Tibial nerve (tissue), 4 donors: ENCODE measurements around the gene RIMOC1. TPM values are rescaled to one million over a fixed set of nuclear protein-coding genes. Genes with fewer than 3 reads are reported as not detected.

Source experiments
- DNase-seq, 2 donors: peaks; one replicate each; pipeline ENCODE4 v3.0.0-alpha.2; 2019; ENCODE audit warnings: low spot score in 2 of 2
- H3K27ac ChIP-seq, 4 donors: fragments of 200-600 bp; sonication (generic) in 3 of 4; one replicate each; pipeline ENCODE4 v1.5.1; 2017 to 2019; ENCODE audit warnings: mild to moderate bottlenecking in 1 of 4
- H3K27me3 ChIP-seq, 2 donors: fragments of 200-600 bp; sonication (generic) in 1 of 2; one replicate each; pipeline versions ENCODE4 v1.5.1 to v1.6.0; 2017 to 2019
- H3K36me3 ChIP-seq, 3 donors: fragments of 200-600 bp; sonication (generic); one replicate each; pipeline ENCODE4 v1.5.1; 2018 to 2019
- H3K4me1 ChIP-seq, 4 donors: fragments of 200-600 bp; sonication (generic) in 3 of 4; one replicate each; pipeline ENCODE4 v1.5.1; 2017 to 2019
- H3K4me3 ChIP-seq, 4 donors: fragments of 200-600 bp; sonication (generic) in 3 of 4; one replicate each; pipeline ENCODE4 v1.5.1; 2017 to 2019; ENCODE audit warnings: mild to moderate bottlenecking in 1 of 4, moderate library complexity in 1 of 4
- H3K9me3 ChIP-seq, 4 donors: fragments of 200-600 bp; sonication (generic) in 3 of 4; one replicate each; pipeline ENCODE4 v1.5.1; 2017 to 2019
- CTCF ChIP-seq, 5 experiments: fragments of 200-600 bp in 3 of 5; fragments of 450-650 bp in 2 of 5; sonication (generic) in 3 of 5; IDR thresholded peaks; one replicate each; pipeline ENCODE4 v1.5.1; 2016 to 2019; ENCODE audit warnings: antibody characterized with exemption in 5 of 5, mild to moderate bottlenecking in 3 of 5, moderate library complexity in 2 of 5
- EP300 ChIP-seq, 2 donors: sonication (generic); formaldehyde crosslinking; IDR thresholded peaks; one replicate each; pipeline ENCODE4 v1.6.1; 2017; ENCODE audit warnings: antibody characterized with exemption in 2 of 2, mild to moderate bottlenecking in 1 of 2
- POLR2A ChIP-seq, 2 donors: fragments of 450-650 bp; IDR thresholded peaks; one replicate each; pipeline ENCODE4 v1.6.1; 2017; ENCODE audit warnings: antibody characterized with exemption in 2 of 2, mild to moderate bottlenecking in 2 of 2, moderate library complexity in 2 of 2
- WGBS, 2 donors: methylation state at CpG; one replicate each; pipeline ENCODE4 v1.1.5; 2018; 5-methylcytosine and 5-hydroxymethylcytosine counted together
- total RNA-seq, 4 donors: library from RNA; depleted of rRNA; stranded (reverse); fragments of >200 nt; gene quantifications; one replicate each; pipeline ENCODE4 v1.1.0, GENCODE V29; 2016

Gene RIMOC1
- 10 to 100 TPM; 12.3 to 23.4 (median 18.0) TPM for total RNA-seq

GRCh38 chr5:41903892-41904799 is at the start of gene RIMOC1:
TSS of gene RIMOC1 (plus strand) at chr5:41904344. CDS start at chr5:41904368, 24 bp downstream.
- Histone ChIP-seq H3K27me3 (no peaks in the 10 kb centered on the region), H3K27ac (peak within 1 kb of the TSS; percentile 84 to 97 (median 92)), H3K9me3 (no peaks in the 10 kb centered on the region), H3K4me1 (peaks cover 0 to 36% (median 10%) of the 10 kb centered on the region in 4 donors), H3K4me3 (peak within 1 kb of the TSS; percentile 64 to 93 (median 68)), H3K36me3 (peaks cover 3 to 17% (median 4%) of the 10 kb centered on the region in 3 donors)
- peak; percentile 95 to 97 for DNase-seq
- WGBS, 2 donors = 1% methylated on average over 19 to 50 of the region's 55 CpGs
- peak; percentile 90 to 91 for TF ChIP-seq POLR2A (IDR thresholded peaks at IDR 0.05)
- TF ChIP-seq EP300 (IDR thresholded peaks at IDR 0.05) = peak; percentile 95 to 99
- TF ChIP-seq CTCF (IDR thresholded peaks at IDR 0.05) = peak in 1 of 5 experiments; percentile 44

- peaks cover 0 to 3% (median 0%) of the 10 kb centered on the region in 4 donors for H3K4me1 ChIP-seq
These were observed 47.3 kb upstream of the RIMOC1 start for GRCh38 chr5:41856644-41857491.

GRCh38 chr5:41857989-41858388 is 46.2 kb upstream of the RIMOC1 start:
- WGBS, 2 donors = 91 to 100% methylated on average over 1 of the region's 1 CpG
- Histone ChIP-seq H3K9me3 (no peaks in the 10 kb centered on the region), H3K27ac (no peak overlapping the region), H3K4me1 (peaks cover 0 to 3% (median 0%) of the 10 kb centered on the region in 4 donors), H3K27me3 (no peaks in the 10 kb centered on the region), H3K36me3 (peaks cover 0 to 46% (median 0%) of the 10 kb centered on the region in 3 donors), H3K4me3 (no peak overlapping the region)
- no peak for DNase-seq
- TF ChIP-seq EP300 (IDR thresholded peaks at IDR 0.05) (no peak), CTCF (IDR thresholded peaks at IDR 0.05) (no peak), POLR2A (IDR thresholded peaks at IDR 0.05) (no peak)

More at GRCh38 chr5:41856644-41857491, 47.3 kb upstream of the RIMOC1 start:
- WGBS, 2 donors = 48 to 49% methylated on average over 5 of the region's 5 CpGs
- no peaks in the 10 kb centered on the region for H3K9me3 ChIP-seq
- no peaks in the 10 kb centered on the region for H3K27me3 ChIP-seq
- peak overlapping the region in 1 of 4 donors; percentile 17 for H3K27ac ChIP-seq
- DNase-seq = peak in 1 of 2 donors; percentile 75
- TF ChIP-seq POLR2A (IDR thresholded peaks at IDR 0.05) (no peak), EP300 (IDR thresholded peaks at IDR 0.05) (no peak), CTCF (IDR thresholded peaks at IDR 0.05) (peak; percentile 68 to 77 (median 73))
- peaks cover 0 to 55% (median 0%) of the 10 kb centered on the region in 3 donors for H3K36me3 ChIP-seq
- no peak overlapping the region for H3K4me3 ChIP-seq

- H3K4me3 ChIP-seq = no peak overlapping the region
- H3K27ac ChIP-seq = no peak overlapping the region
- no peaks in the 10 kb centered on the region for H3K9me3 ChIP-seq
- H3K27me3 ChIP-seq = no peaks in the 10 kb centered on the region
- DNase-seq = no peak
- peaks cover 0 to 3% (median 0%) of the 10 kb centered on the region in 4 donors for H3K4me1 ChIP-seq
- 86 to 87% methylated on average over 2 of the region's 2 CpGs for WGBS, 2 donors
- H3K36me3 ChIP-seq = peaks cover 0 to 42% (median 0%) of the 10 kb centered on the region in 3 donors
- no peak for TF ChIP-seq EP300 (IDR thresholded peaks at IDR 0.05)
- TF ChIP-seq CTCF (IDR thresholded peaks at IDR 0.05) = no peak
- no peak for TF ChIP-seq POLR2A (IDR thresholded peaks at IDR 0.05)
These were observed 45.3 kb upstream of the RIMOC1 start for GRCh38 chr5:41858890-41859289.
